Stromal cell of bone marrow (primary cell): ENCODE measurements around the gene NAA10.

Experiments used
- DNase-seq: peaks from one replicate; pipeline ENCODE4 v3.0.0-alpha.2; 2012; ENCODE audit warnings: low read depth

NAA10 gene

GRCh38 chrX:153884590-153884989, 50.2 kb downstream of the NAA10 start:
- DNase-seq: no peak

GRCh38 chrX:153884136-153884535, 50.7 kb downstream of the NAA10 start:
- DNase-seq: no peak

GRCh38 chrX:153883163-153883843, 51.5 kb downstream of the NAA10 start:
- DNase-seq: no peak

GRCh38 chrX:153882557-153882956, 52.3 kb downstream of the NAA10 start:
- no peak for DNase-seq

GRCh38 chrX:153882086-153882498, 52.7 kb downstream of the NAA10 start:
- DNase-seq: no peak

- no peak for DNase-seq
Observed at GRCh38 chrX:153881281-153881680, 53.6 kb downstream of the NAA10 start.

- DNase-seq: no peak
Observed at GRCh38 chrX:153880440-153880815, 54.4 kb downstream of the NAA10 start.

- DNase-seq: no peak
Observed at GRCh38 chrX:153879741-153880439, 54.9 kb downstream of the NAA10 start.
